HG03196 (cell line): Measurements from ENCODE around the gene TBATA.

ENCODE experiments used
- ATAC-seq: cut with Tn5 transposase; IDR thresholded peaks from one replicate; pipeline ENCODE4 v1.9.1; 2021; ENCODE audit not compliant: unreplicated experiment

The TBATA gene

GRCh38 chr10:70745555-70745954, 39.6 kb downstream of the TBATA start:
- ATAC-seq = no peak

DNA sequence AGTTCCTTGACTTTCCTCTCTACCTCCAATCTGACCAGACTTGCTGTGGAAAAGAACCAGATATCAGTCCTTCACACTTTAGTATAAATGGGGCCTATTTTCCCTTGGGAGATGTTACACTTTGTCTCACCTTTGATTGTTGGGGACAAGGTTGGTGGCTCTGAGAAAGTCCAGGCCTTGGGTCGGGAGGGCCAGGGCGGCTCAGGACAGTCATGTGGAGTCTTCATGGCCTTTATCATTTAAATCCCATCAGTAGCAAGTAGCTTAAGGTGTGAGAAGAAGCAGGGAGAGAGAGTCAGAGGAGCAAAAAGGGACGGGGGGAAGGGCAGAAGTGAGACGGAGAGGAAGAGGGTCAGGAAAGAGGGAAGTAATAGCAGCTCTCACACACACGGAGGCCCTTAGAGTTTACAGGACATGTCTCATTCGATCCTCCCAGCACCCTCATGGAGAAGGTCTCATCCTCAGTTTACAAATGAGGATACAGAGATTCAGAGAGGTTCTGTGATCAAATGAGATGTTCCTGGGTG, 40.5 kb downstream of the TBATA start:
- no peak for ATAC-seq

GRCh38 chr10:70743879-70744278, 41.3 kb downstream of the TBATA start:
- ATAC-seq = no peak

DNA sequence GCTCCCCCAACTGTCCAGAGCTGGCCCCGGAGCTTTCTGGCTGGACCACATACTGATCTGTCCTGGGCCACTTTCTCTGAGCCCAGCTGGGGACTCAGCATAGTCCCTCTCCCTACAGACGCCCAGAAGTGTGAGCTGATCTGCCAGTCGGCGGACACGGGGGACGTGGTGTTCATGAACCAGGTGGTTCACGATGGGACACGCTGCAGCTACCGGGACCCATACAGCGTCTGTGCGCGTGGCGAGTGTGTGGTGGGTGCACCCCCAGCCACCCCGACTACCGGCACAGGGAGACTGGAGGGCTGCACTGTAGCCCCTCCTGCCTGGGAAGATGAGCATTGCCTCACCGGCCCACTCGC, 41.8 kb downstream of the TBATA start:
- no peak for ATAC-seq

- no peak for ATAC-seq
These were observed 42.4 kb downstream of the TBATA start for GRCh38 chr10:70742537-70743429.

DNA sequence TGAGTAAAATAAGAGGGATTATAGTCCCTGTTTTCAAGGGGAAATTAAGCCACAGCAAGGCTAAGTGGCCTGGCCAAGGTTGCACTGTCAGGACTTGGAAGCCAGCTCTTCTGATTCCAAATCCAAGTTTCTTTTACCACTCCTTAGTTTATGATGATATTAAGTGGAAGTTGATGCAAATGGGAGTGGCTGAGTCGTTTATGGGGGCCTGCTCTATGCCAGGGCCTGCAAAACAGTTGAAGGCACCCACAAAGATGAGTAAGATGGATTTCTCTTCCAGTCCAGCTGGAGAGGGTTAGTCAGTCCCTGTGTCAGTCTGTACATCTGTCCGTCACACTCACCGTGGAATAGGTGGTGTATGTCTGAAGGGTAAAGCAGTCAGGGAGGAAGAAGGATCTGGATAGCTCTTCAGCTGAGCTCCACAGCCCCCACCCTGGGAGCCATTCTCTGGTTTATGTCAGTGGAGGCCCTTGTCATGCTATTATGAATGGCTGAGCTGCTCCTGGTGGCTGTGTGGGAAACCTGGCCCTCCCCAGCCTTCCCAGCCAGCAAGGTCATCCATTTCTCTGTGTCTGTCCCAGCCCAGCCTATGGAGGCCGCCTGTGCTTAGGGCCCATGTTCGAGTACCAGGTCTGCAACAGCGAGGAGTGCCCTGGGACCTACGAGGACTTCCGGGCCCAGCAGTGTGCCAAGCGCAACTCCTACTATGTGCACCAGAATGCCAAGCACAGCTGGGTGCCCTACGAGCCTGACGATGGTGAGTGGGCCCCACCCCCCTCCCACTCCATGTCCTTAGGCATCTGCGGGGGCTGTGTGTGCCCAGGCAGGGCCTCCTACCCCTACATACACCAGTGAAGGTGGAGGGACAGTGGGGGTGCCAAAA, 44.5 kb downstream of the TBATA start:
- ATAC-seq = no peak

DNA sequence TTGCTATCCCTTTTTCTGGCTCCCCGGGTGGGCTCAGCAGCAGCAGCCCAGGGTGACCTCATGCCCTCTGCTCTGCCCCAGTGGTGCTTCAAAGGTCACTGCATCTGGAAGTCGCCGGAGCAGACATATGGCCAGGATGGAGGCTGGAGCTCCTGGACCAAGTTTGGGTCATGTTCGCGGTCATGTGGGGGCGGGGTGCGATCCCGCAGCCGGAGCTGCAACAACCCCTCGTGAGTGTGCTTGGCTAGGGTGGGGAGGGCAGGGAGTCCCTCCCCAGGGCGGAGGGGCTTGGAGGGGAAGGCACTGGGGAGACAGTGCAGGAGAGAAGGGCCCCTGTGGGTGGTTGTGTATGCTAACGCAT, 46.4 kb downstream of the TBATA start:
- no peak for ATAC-seq

GRCh38 chr10:70738006-70738760, 47.0 kb downstream of the TBATA start:
- ATAC-seq = no peak

GRCh38 chr10:70737250-70737649, 47.9 kb downstream of the TBATA start:
- no peak for ATAC-seq

DNA sequence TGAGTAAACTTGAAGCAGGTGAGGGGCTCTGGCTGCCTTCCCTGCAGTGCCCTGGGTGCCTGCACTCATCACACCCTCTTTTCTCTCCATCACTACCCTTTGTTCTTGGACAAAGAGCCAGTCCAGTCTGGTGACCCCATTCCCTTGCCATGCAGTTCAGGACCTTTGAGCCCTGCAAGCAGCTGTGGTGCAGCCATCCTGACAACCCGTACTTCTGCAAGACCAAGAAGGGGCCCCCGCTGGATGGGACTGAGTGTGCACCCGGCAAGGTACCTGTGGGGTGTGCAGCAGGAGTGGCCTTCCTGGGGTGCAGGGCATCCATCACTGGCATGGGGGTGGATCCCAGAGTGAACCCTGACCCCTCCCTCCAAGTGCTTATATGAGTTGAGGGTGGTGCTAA, 48.7 kb downstream of the TBATA start:
- no peak for ATAC-seq

GRCh38 chr10:70735161-70735560, 50.0 kb downstream of the TBATA start:
- no peak for ATAC-seq

DNA sequence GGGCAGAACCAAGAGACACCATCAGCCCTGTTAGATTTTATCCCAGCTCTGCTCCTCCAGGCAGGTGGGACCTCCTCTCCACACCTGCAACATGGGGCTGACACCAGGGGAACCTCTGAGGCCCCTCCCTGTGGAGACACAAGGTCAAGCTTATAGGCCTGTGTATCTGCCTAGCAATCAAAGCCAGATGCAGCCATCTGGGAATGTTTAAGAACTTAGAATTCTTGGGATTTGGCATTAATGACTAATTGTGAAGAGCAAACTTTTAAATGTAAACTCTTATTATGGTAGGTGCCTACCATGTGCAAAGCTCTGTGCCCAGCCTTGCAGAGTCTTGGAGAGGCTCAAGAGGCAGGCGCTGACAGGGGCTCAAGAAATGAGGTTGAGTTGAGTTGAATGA, 52.1 kb downstream of the TBATA start:
- no peak for ATAC-seq

DNA sequence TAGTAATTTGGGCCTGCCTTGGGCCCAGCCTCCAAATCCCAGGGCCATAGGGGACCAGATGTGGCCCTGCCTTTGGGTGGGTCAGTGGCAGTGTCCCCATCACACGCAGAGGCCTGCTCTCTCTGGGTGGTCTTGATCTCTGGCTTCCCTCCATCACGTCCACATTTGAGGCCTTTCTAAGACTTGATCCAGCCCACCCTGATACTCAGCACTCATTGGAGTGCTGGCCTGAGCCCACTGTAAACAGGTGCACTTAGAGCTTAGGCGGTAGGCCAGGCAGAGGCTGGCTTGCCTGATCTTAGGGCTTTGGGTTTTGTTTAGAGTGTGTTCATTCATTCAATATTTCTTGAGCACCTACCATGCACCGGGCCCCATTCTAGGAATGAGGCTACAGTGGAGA, 52.6 kb downstream of the TBATA start:
- ATAC-seq = no peak

- ATAC-seq = no peak
These were observed 54.2 kb downstream of the TBATA start for GRCh38 chr10:70730955-70731354.

- no peak for ATAC-seq
These were observed 55.3 kb downstream of the TBATA start for GRCh38 chr10:70729763-70730357.

GRCh38 chr10:70728328-70728727, 56.8 kb downstream of the TBATA start:
- ATAC-seq = no peak

- no peak for ATAC-seq
These were observed 58.2 kb downstream of the TBATA start for GRCh38 chr10:70726909-70727495.

DNA sequence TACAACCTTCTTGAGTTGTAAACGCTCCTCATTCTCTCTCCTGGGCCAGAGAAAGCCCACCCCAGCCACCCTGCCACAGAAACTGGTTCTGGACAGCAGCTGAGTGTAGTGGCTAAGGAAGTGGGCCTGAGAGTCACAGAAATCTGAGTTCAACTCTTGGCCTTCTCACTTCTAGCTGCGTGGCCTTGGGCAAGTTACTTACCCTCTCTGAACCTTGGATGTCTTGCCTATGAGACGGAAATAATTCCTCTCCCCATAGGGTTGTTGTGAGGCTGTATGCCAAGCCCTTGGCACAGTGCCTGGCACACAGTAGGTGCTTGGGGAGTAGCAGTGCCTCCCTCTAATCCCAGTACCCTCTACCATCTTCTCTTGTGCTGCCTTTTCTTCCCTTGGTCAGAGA, 61.4 kb downstream of the TBATA start:
- no peak for ATAC-seq

DNA sequence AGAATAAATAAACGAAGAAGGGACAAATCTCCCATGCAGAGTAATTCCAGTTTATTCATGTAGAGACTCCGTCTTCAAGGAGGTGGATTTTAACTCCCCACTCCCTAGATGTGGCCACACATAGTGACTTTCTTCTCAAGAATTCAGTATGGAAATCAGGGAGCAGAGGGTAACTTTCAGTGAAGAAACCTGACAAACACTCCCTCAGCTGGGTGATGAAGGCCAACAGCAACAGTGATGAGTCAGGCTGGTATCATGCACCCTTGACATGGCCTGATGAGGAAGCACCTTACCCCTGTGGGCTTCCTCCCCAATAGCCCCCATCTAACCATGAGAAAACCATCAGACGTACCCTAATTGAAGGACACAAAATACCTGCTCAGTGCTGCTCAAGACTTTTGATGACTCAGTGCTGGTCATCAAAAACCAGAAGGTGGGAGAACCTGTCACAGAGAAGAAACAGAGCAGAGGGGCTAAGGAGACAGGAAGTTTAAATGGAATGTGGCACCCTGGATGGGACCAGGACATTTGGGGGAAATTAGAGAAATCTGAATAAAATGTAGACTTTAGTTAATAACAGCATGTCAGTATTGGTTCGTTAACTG, 62.3 kb downstream of the TBATA start:
- ATAC-seq = no peak
